CD4-positive, alpha-beta T cell (primary cell): ENCODE results near the gene RPS6KA2. TPM values are rescaled to one million over a fixed set of nuclear protein-coding genes. Genes with fewer than 3 reads are reported as not detected.
A peak's percentile ranks its signal among the peaks of the same experiment; 100 is the strongest.

Experiments used
- ATAC-seq: fragments of 200-7000 bp; cut with Tn5 transposase; one replicate; pipeline ENCODE4 v1.10.0; 2022; ENCODE audit warnings: mild to moderate bottlenecking; ENCODE audit not compliant: poor library complexity
- CTCF ChIA-PET: fragments of 350-600 bp; sonication (Branson Sonifier 250); formaldehyde crosslinking; loops from one replicate; lab custom pipeline; 2021; ENCODE audit warnings: antibody characterized with exemption, inconsistent platforms; lab: Charles Lee
- POLR2A ChIA-PET: fragments of 350-600 bp; sonication (Branson Sonifier 250); formaldehyde crosslinking; loops from one replicate; lab custom pipeline; 2021; ENCODE audit warnings: antibody characterized with exemption, inconsistent platforms; lab: Charles Lee
- DNase-seq, 14 experiments: peaks; one replicate each; pipeline ENCODE4 v3.0.0-alpha.2; 2013 to 2020; ENCODE audit warnings: mixed read lengths in 2 of 14
- H3K27ac ChIP-seq, 2 donors: one replicate each; pipeline versions ENCODE4 v1.5.1 to v1.7.0; 2013; ENCODE audit warnings: low read length in 2 of 2, low read depth in 1 of 2, mild to moderate bottlenecking in 1 of 2
- H3K27me3 ChIP-seq, 2 experiments: 1 replicate in 1 of 2; 2 replicates in 1 of 2; pipeline versions ENCODE4 v1.6.1 to v1.7.0; 2013; ENCODE audit warnings: low read length in 2 of 2, control low read depth in 1 of 2, mild to moderate bottlenecking in 1 of 2, moderate library complexity in 1 of 2; ENCODE audit not compliant: insufficient read depth in 2 of 2, control insufficient read depth in 1 of 2
- H3K36me3 ChIP-seq: one replicate; pipeline ENCODE4 v1.6.1; 2013; ENCODE audit warnings: low read length, control low read depth; ENCODE audit not compliant: insufficient read depth
- H3K4me1 ChIP-seq: one replicate; pipeline ENCODE4 v1.6.1; 2013; ENCODE audit warnings: low read length, control low read depth; ENCODE audit not compliant: insufficient read depth
- H3K4me3 ChIP-seq: one replicate; pipeline ENCODE4 v1.5.1; 2013; ENCODE audit warnings: mild to moderate bottlenecking, low read length, moderate library complexity
- H3K9me3 ChIP-seq, 2 experiments: 1 replicate in 1 of 2; 2 replicates in 1 of 2; pipeline versions ENCODE4 v1.6.1 to v1.7.0; 2013; ENCODE audit warnings: low read length in 2 of 2, mild to moderate bottlenecking in 2 of 2, control low read depth in 1 of 2, moderate library complexity in 1 of 2; ENCODE audit not compliant: control insufficient read depth in 1 of 2, insufficient read depth in 1 of 2
- H3K27ac Mint-ChIP-seq: one replicate; pipeline ENCODE4 v1.8.0; 2020; ENCODE audit warnings: mixed read lengths
- H3K27me3 Mint-ChIP-seq: one replicate; pipeline ENCODE4 v1.8.0; 2021; ENCODE audit warnings: mixed read lengths
- H3K36me3 Mint-ChIP-seq: one replicate; pipeline ENCODE4 v1.8.0; 2021; ENCODE audit warnings: low read depth, mixed read lengths
- H3K4me1 Mint-ChIP-seq: one replicate; pipeline ENCODE4 v1.8.0; 2021; ENCODE audit warnings: low read depth, mixed read lengths
- H3K4me3 Mint-ChIP-seq: one replicate; pipeline ENCODE4 v1.8.0; 2020; ENCODE audit warnings: mild to moderate bottlenecking, mixed read lengths
- H3K9me3 Mint-ChIP-seq: one replicate; pipeline ENCODE4 v1.8.0; 2020; ENCODE audit warnings: mixed read lengths
- CTCF ChIP-seq: fragments of 200-600 bp; IDR thresholded peaks from one replicate; pipeline ENCODE4 v1.8.0; 2022; ENCODE audit warnings: antibody characterized with exemption, mild to moderate bottlenecking
- intact Hi-C, 2 experiments: fragments of 100-400 bp; cut with DNase I in 1 of 2; cut with micrococcal nuclease in 1 of 2; formaldehyde crosslinking; loops; one replicate each; pipeline versions ENCODE4 v1.15.1 to v1.9.0; 2023 to 2025; cut with DNase I, micrococcal nuclease
- total RNA-seq, 174 experiments: library from RNA in 2 of 174; stranded (reverse) in 2 of 174; gene quantifications; one replicate each; pipeline ENCODE4 v1.2.3 and lab custom pipeline; 2021 to 2026

Gene RPS6KA2
- total RNA-seq, 2 experiments from 2014 or later, result 5.6 to 6.2 TPM

GRCh38 chr6:166589786-166590574, 37.1 kb downstream of the RPS6KA2 start:
- no peaks in the 10 kb centered on the region for H3K36me3 Mint-ChIP-seq
- Histone ChIP-seq H3K9me3 (no peaks in the 10 kb centered on the region), H3K4me1 (peaks cover 9% of the 10 kb centered on the region), H3K27ac (no peak overlapping the region), H3K36me3 (no peaks in the 10 kb centered on the region), H3K27me3 (no peaks in the 10 kb centered on the region), H3K4me3 (no peak overlapping the region)
- ATAC-seq, result no peak
- no peaks in the 10 kb centered on the region for H3K9me3 Mint-ChIP-seq
- ChIA-PET CTCF (interaction anchor here (0.6 kb wide), 1 partner anchor 761 kb away, joined by 4 read pairs; no protein-coding TSS in a partner anchor), POLR2A (no interaction called here)
- no peak for TF ChIP-seq CTCF
- no peak overlapping the region for H3K4me3 Mint-ChIP-seq
- no peaks in the 10 kb centered on the region for H3K27me3 Mint-ChIP-seq
- H3K27ac Mint-ChIP-seq, result no peak overlapping the region
- intact Hi-C loops, result no loop called here
- H3K4me1 Mint-ChIP-seq, result peaks cover 20% of the 10 kb centered on the region
- no peak for DNase-seq

GRCh38 chr6:166589337-166589731, 37.7 kb downstream of the RPS6KA2 start:
- Histone ChIP-seq H3K27ac (no peak overlapping the region), H3K4me3 (no peak overlapping the region), H3K9me3 (no peaks in the 10 kb centered on the region), H3K4me1 (peaks cover 9% of the 10 kb centered on the region), H3K36me3 (no peaks in the 10 kb centered on the region), H3K27me3 (no peaks in the 10 kb centered on the region)
- Mint-ChIP-seq H3K36me3 (no peaks in the 10 kb centered on the region), H3K4me3 (no peak overlapping the region), H3K9me3 (no peaks in the 10 kb centered on the region), H3K27me3 (no peaks in the 10 kb centered on the region), H3K27ac (no peak overlapping the region), H3K4me1 (peaks cover 20% of the 10 kb centered on the region)
- POLR2A ChIA-PET, result interaction anchor here (0.5 kb wide), 1 partner anchor 132 kb away, joined by 3 read pairs; no protein-coding TSS in a partner anchor
- CTCF ChIA-PET, result interaction anchor here (0.6 kb wide), 1 partner anchor 762 kb away, joined by 4 read pairs; no protein-coding TSS in a partner anchor
- DNase-seq (no peak), ATAC-seq (no peak)
- TF ChIP-seq CTCF, result no peak
- intact Hi-C loops, result no loop called here

GRCh38 chr6:166588691-166589336, 38.2 kb downstream of the RPS6KA2 start:
- Mint-ChIP-seq H3K9me3 (no peaks in the 10 kb centered on the region), H3K36me3 (no peaks in the 10 kb centered on the region), H3K4me3 (no peak overlapping the region), H3K4me1 (peaks cover 20% of the 10 kb centered on the region), H3K27me3 (no peaks in the 10 kb centered on the region), H3K27ac (no peak overlapping the region)
- intact Hi-C loops, result no loop called here
- Histone ChIP-seq H3K27ac (no peak overlapping the region), H3K36me3 (no peaks in the 10 kb centered on the region), H3K27me3 (no peaks in the 10 kb centered on the region), H3K4me1 (peaks cover 9% of the 10 kb centered on the region), H3K4me3 (no peak overlapping the region), H3K9me3 (no peaks in the 10 kb centered on the region)
- CTCF ChIA-PET, result no interaction called here
- ATAC-seq, result no peak
- POLR2A ChIA-PET, result interaction anchor here (0.5 kb wide), 1 partner anchor 131 kb away, joined by 3 read pairs; no protein-coding TSS in a partner anchor
- DNase-seq, result peak in 2 of 14 experiments; percentile 38 to 47
- TF ChIP-seq CTCF, result no peak
